Stimulated activated naive CD4-positive, alpha-beta T cell (primary cell): ENCODE data around the gene FAM89B.
A peak's percentile ranks its signal among the peaks of the same experiment; 100 is the strongest.

Source experiments
- DNase-seq, 6 experiments: peaks; one replicate each; lab custom pipeline; 2025; lab: John Stamatoyannopoulos, UW

The FAM89B gene

DNA sequence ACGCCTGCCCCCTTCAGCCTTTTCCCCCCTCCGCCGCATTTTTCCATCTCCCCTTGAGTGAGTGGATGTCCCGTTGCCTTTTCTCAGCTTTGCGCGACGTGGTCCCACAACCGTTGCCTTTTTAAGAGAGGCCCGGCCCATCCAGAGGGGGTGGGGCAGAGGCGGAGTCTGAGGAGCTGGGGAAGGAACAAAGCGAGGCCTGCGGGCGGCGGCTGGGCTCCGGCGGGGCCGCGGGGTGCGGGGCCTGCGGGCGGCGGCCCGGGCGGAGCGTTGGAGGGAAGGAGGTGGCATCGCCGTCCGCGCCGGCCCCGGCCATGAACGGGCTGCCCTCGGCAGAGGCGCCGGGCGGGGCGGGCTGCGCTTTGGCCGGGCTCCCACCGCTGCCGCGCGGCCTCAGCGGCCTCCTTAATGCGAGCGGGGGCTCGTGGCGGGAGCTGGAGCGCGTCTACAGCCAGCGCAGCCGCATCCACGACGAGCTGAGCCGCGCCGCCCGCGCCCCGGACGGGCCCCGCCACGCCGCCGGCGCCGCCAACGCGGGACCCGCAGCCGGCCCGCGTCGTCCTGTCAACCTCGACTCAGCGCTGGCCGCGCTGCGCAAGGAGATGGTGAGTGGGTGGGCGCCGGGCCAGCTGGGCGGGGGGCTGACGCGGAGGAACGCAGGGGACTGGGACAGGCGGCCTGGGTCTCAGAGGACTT lies at the start of gene FAM89B:
Gene FAM89B (plus strand): TSS at position 183 of the 696 bp plus-strand sequence. CDS start 132 bp downstream, at position 315.
- DNase-seq = peak; percentile 77 to 87 (median 83)

DNA sequence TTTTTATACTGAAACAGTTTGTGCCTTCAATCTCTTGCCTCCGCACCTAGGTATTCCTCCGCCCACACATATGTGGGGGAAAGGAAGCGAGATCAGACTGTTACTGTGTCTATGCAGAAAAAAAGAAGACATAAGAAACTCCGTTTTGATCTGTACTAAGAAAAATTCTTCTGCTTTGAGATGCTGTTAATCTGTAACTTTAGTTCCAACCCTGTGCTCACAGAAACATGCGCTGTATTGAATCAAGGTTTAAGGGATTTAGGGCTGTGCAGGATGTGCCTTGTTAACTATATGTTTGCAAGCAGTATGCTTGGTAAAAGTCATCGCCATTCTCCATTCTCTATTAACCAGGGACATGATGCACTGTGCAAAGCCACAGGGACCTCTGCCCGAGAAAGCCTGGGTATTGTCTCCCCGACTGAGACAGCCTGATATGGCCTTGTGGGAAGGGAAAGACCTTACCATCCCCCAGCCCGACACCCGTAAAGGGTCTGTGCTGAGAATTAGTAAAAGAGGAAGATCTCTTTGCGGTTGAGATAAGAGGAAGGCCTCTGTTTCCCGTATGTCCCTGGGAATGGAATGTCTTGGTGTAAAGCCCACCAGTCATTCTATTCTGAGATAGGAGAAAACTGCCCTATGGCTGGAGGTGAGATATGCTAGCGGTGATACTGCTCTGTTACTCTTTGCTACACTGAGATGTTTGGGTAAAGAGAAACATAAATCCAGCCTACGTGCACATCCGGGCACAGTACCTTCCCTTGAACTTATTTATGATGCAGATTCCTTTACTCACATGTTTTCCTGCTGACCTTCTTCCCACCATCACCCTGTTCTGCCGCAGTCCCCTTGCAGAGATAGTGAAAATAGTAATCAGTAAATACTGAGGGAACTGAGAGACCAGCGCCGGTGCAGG lies 49.4 kb upstream of the FAM89B start:
- peak in 5 of 6 experiments; percentile 39 to 65 (median 56) for DNase-seq

DNA sequence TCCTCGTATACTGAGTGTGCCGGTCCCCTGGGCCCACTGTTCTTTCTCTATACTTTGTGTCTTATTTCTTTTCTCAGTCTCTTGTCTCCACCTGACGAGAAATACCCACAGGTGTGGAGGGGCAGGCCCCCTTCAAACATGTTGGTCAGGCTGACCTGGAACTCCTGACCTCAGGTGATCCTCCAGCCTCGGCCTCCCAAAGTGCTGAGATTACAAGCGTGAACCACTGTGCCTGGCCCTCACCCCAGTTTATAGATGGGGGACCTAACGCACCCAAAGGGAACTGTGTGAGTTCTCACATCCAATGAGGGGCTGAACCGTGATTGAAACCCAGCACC lies 48.7 kb upstream of the FAM89B start:
- DNase-seq = peak in 1 of 6 experiments; percentile 46

DNA sequence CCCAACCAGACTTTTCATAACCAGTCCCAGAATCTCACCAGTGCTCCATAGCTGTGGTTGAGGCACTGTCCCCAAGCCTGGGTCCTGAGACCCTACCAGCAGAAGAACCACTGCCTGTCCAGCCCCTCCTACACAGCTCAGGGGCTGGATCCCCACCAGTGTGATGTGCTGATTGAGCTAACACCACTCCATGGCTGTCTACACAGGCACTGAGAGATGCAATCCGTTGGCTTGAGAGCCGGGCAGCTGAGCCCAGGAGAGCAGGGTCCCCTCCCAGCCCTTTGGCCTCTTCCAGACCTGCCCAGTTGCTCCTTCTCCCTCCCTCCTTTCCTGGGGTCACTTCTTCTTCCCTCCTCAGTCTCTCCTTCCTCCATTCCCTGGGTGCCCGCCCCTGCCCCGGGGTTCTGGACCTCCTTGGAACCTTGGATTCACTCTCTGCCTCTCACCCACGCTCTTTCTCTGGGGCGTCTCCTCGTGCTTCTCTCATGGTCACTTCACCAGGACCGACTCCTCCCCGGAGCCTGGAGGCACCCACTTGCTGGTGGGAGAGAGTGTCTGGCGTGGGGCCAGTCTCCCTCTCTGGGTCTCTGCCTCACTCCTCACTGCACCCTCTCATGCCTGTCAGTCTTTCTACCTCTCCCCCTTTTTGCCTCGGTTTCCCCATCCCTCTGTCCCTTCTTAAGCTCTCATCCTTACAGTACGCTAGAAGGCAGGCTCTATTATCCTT lies 48.2 kb upstream of the FAM89B start:
- peak in 1 of 6 experiments; percentile 46 for DNase-seq

DNA sequence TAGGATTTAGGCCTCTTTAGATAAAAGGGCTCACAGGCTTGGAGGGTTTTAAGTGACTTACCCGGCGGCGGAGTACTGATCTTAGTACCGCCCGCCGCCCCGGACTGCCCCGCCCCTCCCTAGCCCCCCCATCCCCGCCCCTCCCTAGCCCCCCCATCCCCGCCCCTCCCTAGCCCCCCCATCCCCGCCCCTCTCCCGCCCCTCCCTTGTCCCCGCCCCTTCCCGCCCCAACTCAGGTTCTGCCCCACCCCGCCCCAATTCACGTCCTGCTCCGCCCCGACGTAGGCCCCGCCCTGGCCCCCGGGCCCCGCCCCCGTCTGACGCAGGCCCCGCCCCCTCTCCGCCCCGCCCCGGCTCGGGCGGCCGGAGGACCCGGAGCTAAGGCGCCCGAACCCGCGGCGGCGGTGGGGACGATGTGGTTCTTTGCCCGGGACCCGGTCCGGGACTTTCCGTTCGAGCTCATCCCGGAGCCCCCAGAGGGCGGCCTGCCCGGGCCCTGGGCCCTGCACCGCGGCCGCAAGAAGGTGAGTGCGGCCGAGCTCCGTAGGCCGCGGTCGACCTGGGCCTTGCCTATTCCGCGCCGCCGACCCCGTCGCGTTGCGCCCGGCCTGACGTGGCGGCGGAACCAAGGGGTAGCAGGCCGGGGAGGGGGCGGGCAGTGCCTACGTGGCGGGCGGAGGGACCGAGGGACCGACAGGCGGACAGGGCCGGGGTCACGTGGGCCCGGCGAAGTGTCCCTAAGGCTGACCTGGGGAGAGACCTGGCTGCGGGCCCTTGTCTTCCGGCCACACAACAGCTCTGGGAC lies 47.4 kb upstream of the FAM89B start, which contains the start of gene SCYL1:
Gene SCYL1 (plus strand): TSS at position 343 of the 805 bp plus-strand sequence. CDS start 71 bp downstream, at position 414.
- DNase-seq = peak; percentile 62 to 88 (median 84)

DNA sequence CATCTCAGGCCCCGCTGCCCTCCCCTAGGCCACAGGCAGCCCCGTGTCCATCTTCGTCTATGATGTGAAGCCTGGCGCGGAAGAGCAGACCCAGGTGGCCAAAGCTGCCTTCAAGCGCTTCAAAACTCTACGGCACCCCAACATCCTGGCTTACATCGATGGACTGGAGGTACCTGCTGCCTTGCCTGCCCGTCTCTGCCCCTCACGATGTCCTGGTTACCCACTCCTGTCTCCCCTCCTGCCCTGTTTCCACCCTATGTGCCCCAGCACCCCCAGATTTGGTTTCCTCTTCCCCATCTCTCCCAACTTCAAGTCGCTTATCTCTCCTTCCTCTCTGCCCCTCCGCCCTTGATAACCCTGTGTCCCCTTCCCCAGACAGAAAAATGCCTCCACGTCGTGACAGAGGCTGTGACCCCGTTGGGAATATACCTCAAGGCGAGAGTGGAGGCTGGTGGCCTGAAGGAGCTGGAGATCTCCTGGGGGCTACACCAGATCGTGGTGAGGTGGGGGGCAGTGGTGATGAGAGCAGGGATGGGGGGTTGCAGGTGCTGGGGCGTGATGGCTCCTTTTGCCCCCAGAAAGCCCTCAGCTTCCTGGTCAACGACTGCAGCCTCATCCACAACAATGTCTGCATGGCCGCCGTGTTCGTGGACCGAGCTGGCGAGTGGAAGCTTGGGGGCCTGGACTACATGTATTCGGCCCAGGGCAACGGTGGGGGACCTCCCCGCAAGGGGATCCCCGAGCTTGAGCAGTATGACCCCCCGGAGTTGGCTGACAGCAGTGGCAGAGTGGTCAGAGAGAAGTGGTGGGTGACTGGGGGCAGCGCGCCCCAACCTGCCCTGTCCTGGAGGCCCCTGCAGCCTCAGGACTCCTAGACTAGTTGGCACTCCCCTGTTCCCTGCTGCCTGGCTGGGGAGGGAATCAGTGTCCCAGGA lies 46.5 kb upstream of the FAM89B start:
- DNase-seq = peak in 1 of 6 experiments; percentile 36

DNA sequence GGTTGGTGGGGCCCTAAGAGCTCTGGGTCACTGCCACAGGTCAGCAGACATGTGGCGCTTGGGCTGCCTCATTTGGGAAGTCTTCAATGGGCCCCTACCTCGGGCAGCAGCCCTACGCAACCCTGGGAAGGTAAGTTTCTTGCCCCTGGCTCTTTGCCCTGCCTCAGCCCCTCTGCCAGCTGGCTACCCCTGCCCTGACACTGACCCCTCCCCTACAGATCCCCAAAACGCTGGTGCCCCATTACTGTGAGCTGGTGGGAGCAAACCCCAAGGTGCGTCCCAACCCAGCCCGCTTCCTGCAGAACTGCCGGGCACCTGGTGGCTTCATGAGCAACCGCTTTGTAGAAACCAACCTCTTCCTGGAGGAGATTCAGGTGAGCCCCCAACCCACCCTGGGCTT lies 45.6 kb upstream of the FAM89B start:
- no peak for DNase-seq

DNA sequence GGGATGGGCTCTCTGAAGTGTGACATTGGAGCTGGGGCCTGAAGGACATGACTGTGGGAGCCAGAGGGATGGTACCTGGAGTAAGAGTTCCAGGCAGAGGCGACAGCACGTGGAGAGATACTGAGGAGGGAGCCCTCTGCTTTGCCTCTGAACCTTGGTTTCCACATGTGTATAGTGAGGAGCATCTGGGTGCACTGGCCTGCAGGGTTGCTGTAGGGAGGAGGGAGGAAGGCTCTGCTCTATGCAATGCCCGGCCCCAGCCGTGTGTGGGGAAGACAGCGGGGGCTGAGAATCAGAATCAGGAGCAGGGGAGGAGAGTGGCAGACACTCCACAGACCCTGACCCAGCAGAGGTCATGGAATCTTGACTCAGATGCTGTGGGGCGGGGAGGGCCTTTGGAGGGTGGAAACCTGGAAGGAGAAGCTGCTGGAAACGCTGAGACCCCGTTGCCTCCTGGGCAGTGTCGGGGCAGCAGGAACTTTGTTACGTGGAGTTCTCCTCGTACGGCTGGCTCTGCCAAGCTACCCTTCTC lies 43.5 kb upstream of the FAM89B start:
- no peak for DNase-seq

DNA sequence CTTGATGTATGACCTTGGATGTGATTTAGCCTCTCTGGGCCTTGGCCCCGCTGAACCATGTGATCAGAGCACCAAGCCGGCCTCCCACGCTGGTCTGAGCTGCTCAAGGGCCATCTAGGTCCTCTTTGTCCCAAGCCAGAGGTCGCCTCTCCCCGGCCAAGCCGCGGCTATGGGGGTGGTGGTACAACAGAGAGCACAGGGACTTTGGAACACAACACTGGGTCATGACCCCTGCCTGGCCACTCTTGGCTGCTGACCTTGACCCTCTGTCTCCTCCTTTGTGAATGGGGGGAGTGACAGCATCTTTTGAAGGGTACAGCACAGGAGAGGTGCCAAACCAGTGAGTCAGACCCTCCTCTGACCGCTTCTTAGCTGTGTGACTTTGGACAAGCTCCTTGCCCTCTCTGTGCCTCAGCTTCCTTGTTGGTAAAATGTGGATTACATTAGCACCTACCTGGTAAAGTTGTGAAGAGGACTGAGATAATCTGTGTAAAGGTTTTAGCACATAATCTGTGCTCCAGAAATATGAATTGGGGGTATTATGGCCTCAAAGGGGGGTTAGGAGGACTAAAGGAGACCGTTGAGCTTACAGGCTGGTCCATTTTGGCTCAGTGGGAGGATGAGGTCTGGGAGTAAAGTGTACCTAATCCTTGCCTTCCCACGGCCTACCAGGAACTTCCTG lies 42.7 kb upstream of the FAM89B start:
- no peak for DNase-seq

DNA sequence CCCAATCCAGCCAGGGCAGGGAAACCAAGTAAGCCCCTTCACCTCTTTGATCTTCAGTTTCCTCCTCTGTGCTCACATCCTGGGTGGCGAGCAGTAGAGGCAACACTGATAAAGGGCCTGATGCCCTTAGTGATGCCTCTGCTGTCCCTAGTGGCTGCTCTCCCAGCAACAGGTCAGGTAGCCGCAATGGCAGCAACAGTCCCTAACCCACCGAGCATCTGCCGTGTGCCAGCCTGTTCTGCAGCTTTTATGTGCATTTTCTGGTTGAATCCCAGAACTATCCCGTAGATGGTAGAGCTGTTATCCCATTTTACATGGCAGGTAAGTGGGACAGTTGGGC lies 42.2 kb upstream of the FAM89B start:
- peak in 4 of 6 experiments; percentile 10 to 32 (median 28) for DNase-seq

DNA sequence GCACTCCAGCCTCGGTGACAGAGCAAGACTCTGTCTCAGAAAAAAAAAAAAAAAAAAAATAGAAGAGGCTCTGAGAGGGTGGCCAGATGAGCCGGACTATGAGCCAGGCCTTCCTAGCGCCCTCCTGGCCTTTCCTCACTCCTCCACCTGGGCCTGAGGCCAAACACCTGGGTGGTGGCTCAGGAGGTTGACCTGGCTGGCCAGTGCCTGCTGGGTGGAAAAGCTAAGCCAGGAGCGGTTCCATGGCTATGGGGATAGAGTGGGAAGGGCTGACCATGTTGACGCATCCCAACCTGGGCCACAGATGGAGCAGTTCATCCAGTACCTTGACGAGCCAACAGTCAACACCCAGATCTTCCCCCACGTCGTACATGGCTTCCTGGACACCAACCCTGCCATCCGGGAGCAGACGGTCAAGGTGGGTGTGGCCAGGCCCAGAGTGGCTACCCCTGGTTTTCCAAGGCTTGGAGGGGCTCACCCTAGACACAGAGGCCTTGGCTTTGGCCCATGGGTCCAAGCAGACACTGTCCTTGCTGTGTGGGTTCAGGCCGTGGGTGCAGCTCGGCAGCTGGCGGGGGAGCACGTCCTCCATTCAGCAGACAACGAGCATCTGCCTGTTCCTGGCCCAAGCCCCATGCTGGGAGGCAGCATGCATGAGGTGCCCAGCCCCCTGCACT lies 39.8 kb upstream of the FAM89B start:
- DNase-seq = no peak

DNA sequence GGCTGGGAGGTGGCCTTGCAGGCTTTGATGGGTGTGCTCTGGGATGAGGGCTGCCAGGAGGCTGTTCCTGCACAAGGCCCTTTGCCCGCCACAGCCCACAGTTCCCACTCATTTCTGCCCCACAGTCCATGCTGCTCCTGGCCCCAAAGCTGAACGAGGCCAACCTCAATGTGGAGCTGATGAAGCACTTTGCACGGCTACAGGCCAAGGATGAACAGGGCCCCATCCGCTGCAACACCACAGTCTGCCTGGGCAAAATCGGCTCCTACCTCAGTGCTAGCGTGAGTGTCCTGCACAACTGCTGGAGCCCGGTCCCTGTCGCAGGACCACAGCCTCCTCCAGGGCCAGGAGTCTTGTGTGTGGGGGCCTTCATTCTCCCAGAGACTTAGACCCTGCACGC lies 37.2 kb upstream of the FAM89B start:
- no peak for DNase-seq

DNA sequence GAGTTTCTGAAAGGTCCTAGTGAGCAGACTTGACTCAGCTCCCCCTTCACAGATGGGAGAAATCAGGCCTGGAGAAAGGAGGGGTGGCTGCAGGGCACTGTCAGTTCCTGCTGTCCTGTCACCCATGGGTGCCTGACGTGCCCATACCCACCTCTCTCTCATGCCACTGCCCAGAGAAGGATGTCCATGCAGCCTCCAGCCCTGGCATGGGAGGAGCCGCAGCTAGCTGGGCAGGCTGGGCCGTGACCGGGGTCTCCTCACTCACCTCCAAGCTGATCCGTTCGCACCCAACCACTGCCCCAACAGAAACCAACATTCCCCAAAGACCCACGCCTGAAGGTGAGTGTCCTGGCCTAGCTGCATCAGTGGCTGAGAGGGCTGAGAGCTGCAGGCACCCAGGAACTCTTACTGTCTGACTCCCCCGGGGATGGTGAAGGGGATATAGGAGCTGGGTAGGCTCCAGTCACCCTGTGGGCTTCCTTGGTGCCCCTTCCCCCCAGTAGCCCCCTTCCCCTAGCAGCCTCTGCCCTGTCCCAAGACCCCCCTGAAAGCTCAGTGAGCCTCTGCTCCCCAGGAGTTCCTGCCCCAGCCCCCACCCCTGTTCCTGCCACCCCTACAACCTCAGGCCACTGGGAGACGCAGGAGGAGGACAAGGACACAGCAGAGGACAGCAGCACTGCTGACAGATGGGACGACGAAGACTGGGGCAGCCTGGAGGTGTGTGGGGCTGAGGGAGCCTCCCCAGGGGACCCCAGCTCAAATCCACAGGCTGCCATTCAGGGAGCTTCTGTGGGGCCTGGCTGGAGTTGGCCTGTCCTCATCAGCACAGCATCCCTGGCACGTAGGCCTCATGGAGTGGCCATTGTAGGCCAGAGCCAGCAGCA lies 35.7 kb upstream of the FAM89B start:
- DNase-seq = no peak

DNA sequence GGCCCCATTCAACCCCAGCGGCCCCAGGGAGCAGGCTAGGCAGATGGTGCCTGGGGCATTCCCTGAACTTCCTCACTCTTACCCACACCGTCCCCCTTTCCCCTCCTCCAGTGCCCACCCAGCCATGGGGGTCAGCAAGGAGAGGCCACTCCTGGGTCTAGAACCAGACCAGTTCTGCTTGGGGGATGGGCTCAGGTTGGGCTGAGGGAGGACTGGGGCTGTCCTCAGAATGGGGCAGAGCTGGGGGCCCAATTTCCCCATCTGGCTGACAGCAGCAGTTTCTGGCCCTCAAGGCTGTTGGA lies 35.1 kb upstream of the FAM89B start:
- no peak for DNase-seq

DNA sequence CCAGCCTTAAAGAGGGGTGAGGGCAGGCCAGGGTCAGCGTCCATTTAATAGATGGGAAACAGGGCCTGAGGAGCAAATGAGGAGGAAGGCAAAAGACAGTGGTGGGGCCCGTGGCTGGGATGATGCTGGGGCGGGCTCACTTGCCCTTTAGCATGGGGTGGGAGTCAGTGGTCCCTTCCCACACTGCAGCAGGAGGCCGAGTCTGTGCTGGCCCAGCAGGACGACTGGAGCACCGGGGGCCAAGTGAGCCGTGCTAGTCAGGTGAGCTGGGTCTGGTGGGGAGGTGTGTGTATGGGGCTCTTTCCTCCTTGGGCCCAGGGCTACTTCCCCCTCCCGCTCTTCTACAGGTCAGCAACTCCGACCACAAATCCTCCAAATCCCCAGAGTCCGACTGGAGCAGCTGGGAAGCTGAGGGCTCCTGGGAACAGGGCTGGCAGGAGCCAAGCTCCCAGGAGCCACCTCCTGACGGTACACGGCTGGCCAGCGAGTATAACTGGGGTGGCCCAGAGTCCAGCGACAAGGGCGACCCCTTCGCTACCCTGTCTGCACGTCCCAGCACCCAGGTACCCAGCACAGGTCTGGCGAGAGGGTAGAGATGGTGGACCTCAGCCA lies 34.6 kb upstream of the FAM89B start:
- no peak for DNase-seq

DNA sequence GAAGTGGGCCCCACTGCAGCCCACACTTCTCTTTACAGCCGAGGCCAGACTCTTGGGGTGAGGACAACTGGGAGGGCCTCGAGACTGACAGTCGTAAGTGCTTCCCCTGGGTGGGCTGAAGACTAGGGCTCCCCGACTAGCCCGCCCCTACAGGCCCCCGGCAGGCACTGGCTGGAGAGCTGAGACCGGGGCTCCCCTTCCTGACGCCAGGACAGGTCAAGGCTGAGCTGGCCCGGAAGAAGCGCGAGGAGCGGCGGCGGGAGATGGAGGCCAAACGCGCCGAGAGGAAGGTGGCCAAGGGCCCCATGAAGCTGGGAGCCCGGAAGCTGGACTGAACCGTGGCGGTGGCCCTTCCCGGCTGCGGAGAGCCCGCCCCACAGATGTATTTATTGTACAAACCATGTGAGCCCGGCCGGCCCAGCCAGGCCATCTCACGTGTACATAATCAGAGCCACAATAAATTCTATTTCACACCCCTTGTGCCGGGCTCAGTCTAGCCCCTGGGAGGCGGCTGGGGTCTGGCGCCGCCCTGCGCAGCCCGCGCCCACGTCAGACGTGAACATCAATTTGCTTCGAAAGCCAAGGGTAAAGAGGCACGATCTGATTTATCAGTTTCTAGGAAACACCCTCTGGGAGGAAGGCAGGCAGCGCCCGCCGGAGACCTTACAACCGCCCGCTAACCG lies 34.0 kb upstream of the FAM89B start:
- DNase-seq = no peak
